Karpas-422 (cell line): Measurements from ENCODE around the gene PTPN13. TPM values are rescaled to one million over a fixed set of nuclear protein-coding genes. Genes with fewer than 3 reads are reported as not detected.

ENCODE experiments used
- DNase-seq: peaks from one replicate; pipeline ENCODE4 v3.0.0-alpha.2; 2015
- H2AFZ ChIP-seq: fragments of 200-600 bp; sonication (generic); 2 replicates; pipeline ENCODE4 v1.6.1; 2014; ENCODE audit warnings: antibody characterized with exemption, low read length, mixed read lengths
- H3K27ac ChIP-seq: fragments of 200-600 bp; sonication (generic); 2 replicates; pipeline ENCODE4 v1.5.1; 2014; ENCODE audit warnings: mild to moderate bottlenecking, low read length, moderate library complexity
- H3K27me3 ChIP-seq: fragments of 200-600 bp; sonication (generic); 2 replicates; pipeline ENCODE4 v1.6.1; 2014; ENCODE audit warnings: low read length, mixed read lengths
- H3K36me3 ChIP-seq: fragments of 200-600 bp; sonication (generic); 2 replicates; pipeline ENCODE4 v1.6.1; 2014; ENCODE audit warnings: low read length, mixed read lengths; ENCODE audit not compliant: insufficient read depth
- H3K4me1 ChIP-seq: fragments of 200-600 bp; sonication (generic); 2 replicates; pipeline ENCODE4 v1.6.1; 2014; ENCODE audit warnings: mild to moderate bottlenecking, low read length, mixed read lengths
- H3K4me2 ChIP-seq: fragments of 200-600 bp; sonication (generic); 2 replicates; pipeline ENCODE4 v1.6.1; 2014; ENCODE audit warnings: low read length, low read depth, mild to moderate bottlenecking; ENCODE audit not compliant: poor library complexity, severe bottlenecking
- H3K4me3 ChIP-seq: fragments of 200-600 bp; sonication (generic); 2 replicates; pipeline ENCODE4 v1.5.1; 2014; ENCODE audit warnings: mild to moderate bottlenecking, antibody characterized with exemption, low read length, mixed read lengths
- H3K79me2 ChIP-seq: fragments of 200-600 bp; sonication (generic); 2 replicates; pipeline ENCODE4 v1.6.1; 2014; ENCODE audit warnings: mild to moderate bottlenecking, low read length, mixed read lengths
- H3K9ac ChIP-seq: fragments of 200-600 bp; sonication (generic); 2 replicates; pipeline ENCODE4 v1.6.0; 2014; ENCODE audit warnings: low read length
- H3K9me2 ChIP-seq: fragments of 200-600 bp; sonication (generic), shearing (Covaris generic); replicated peaks from 2 replicates; pipeline ENCODE4 v1.6.0; 2014; ENCODE audit warnings: mild to moderate bottlenecking, low read length, moderate library complexity; ENCODE audit not compliant: insufficient read depth
- H3K9me3 ChIP-seq: fragments of 300-700, 200-600 bp; sonication (generic); 2 replicates; pipeline ENCODE4 v1.6.1; 2014; ENCODE audit warnings: low read length, mixed read lengths
- H4K20me1 ChIP-seq: fragments of 200-600 bp; sonication (generic); 2 replicates; pipeline ENCODE4 v1.6.1; 2014; ENCODE audit warnings: mild to moderate bottlenecking, antibody characterized with exemption, low read length, low read depth; ENCODE audit not compliant: insufficient read depth
- total RNA-seq: library from RNA; depleted of rRNA; stranded (reverse); fragments of >200 nt; shearing (Covaris generic); gene quantifications from 2 replicates; pipeline ENCODE4 v1.2.3, GENCODE V29; 2014; ENCODE audit warnings: low replicate concordance

Gene PTPN13
- total RNA-seq, 1 experiment from 2014 or later: not detected

DNA sequence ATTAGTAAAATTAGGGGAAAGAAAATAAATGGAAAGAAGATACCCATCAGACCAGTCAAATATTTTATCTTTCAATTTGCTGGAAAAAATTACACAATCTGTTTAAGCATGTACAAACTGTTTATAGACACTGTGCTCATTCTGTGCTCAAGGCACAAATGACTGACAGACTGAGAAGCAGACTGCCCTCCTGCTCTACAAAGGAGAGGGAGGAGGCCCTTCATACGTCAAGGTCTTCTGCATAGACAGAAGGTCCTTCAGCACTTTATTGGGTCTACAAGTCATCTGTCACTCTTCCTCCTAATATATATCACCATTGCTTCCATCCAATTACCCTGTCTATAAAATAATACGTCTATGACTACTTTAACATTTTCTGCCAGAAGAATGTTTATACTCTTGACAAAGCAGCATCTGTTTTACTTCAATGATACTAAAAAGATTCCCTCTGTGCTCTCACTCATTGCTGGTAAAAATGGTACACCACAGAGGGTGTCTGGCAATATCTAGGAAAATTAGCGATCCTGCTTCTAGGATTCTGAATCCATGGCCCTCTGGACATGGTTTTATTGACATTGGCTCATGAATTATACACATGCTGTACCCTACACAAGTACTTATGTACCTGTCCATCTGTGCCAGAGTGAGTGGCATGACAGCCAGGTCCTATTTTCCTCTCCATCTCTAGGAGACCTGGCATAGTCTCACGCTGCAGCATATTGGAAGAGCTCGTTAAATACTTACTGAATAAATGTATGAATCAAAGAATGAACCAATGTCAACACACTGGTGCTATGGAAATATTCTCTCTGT, 243.8 kb downstream of the PTPN13 start:
- Histone ChIP-seq H4K20me1 (no peaks in the 10 kb centered on the region), H3K4me1 (no peaks in the 10 kb centered on the region), H3K4me3 (no peak overlapping the region), H3K27me3 (no peaks in the 10 kb centered on the region), H3K9me3 (no peaks in the 10 kb centered on the region), H3K9me2 (no peaks in the 10 kb centered on the region), H3K27ac (no peak overlapping the region), H2AFZ (no peak overlapping the region), H3K4me2 (no peak overlapping the region), H3K79me2 (no peaks in the 10 kb centered on the region), H3K9ac (no peak overlapping the region), H3K36me3 (no peaks in the 10 kb centered on the region)
- DNase-seq: no peak

DNA sequence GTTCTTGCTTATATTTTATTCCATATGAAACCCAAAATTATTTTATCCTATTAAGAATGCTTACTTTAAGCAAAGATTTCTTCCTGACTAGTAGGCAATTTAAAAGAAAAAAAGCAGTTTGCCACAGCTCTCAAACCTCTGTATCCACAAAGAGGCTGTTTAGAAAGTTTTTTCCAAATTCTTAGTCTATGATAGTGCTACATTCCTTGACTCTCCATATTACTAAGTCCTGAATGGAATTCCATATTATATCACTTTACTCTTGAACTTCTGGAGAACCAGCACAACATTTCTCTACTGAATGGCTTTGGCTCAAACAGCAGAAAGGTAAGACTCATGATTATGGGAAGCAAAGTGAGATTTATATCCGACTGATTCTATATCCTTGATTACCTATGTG, 246.7 kb downstream of the PTPN13 start:
- no peak overlapping the region for H2AFZ ChIP-seq
- no peaks in the 10 kb centered on the region for H3K36me3 ChIP-seq
- no peaks in the 10 kb centered on the region for H3K79me2 ChIP-seq
- no peaks in the 10 kb centered on the region for H3K9me3 ChIP-seq
- H3K9me2 ChIP-seq: no peaks in the 10 kb centered on the region
- H3K4me1 ChIP-seq: no peaks in the 10 kb centered on the region
- H3K27ac ChIP-seq: no peak overlapping the region
- H3K9ac ChIP-seq: no peak overlapping the region
- H3K4me2 ChIP-seq: no peak overlapping the region
- no peak for DNase-seq
- no peak overlapping the region for H3K4me3 ChIP-seq
- H3K27me3 ChIP-seq: no peaks in the 10 kb centered on the region
- no peaks in the 10 kb centered on the region for H4K20me1 ChIP-seq

DNA sequence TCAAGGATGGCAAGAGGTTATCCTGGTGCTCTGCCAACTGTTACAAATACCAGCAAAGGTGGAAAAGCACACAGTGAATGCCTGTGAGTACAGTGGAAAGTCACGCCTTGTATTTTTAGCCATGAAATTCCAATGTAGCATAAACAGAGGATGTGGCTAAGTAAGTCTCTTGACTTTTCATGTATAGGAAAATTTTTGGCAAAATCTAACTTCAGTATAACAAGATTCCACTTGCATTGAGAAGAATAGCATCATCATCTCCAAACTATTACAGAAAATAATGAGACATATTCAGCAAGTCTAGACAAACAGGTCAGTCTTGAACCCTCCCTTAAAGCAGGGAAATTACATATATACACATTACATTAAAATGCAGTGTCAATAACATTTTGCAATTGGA, 247.2 kb downstream of the PTPN13 start:
- Histone ChIP-seq H3K79me2 (no peaks in the 10 kb centered on the region), H3K9ac (no peak overlapping the region), H2AFZ (no peak overlapping the region), H3K9me3 (no peaks in the 10 kb centered on the region), H4K20me1 (no peaks in the 10 kb centered on the region), H3K36me3 (no peaks in the 10 kb centered on the region), H3K9me2 (no peaks in the 10 kb centered on the region), H3K4me2 (no peak overlapping the region), H3K4me3 (no peak overlapping the region), H3K27me3 (no peaks in the 10 kb centered on the region), H3K27ac (no peak overlapping the region), H3K4me1 (no peaks in the 10 kb centered on the region)
- no peak for DNase-seq

DNA sequence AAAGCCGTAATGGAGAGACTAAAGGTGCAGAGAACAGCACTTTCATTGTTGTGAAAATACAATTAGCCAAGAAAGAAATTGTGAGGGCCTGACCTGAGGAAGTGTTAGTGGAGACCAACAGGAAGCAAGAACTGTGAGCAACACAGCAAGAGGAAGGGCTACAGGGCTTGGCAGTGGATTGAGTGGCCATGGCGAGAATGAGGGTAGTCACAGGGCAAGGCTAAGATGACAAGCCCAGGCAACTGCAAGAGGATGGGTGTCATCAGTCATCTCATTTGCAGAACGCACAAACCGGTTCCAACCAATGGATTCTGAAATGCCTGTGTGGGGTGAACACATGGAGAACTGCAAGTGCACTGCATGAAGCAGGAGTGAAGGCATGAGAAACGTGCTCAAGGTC, 251.5 kb downstream of the PTPN13 start:
- no peaks in the 10 kb centered on the region for H3K4me1 ChIP-seq

DNA sequence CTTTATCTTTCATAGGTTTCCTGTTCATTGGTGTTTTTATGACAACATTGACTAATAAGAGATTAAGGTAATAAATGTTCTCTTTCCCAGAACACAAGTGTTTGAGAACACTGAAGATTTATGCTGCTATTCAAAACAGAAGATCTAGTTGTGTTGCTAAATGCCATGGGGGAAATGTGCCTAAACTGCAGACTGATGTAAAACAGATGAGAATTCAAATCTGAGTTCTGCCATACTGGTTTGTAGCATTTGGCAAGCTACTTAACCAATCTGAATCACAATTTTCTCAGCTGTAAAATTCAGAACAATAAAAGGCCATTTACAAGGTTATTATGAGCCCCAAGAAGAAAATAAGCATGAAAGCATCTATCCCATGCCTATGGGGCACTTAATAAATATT, 252.8 kb downstream of the PTPN13 start:
- no peaks in the 10 kb centered on the region for H3K27me3 ChIP-seq
- no peaks in the 10 kb centered on the region for H3K79me2 ChIP-seq
- no peak overlapping the region for H3K9ac ChIP-seq
- H2AFZ ChIP-seq: no peak overlapping the region
- H3K4me3 ChIP-seq: no peak overlapping the region
- no peak for DNase-seq
- no peaks in the 10 kb centered on the region for H3K4me1 ChIP-seq
- H3K4me2 ChIP-seq: no peak overlapping the region
- H3K27ac ChIP-seq: no peak overlapping the region
- no peaks in the 10 kb centered on the region for H4K20me1 ChIP-seq
- H3K36me3 ChIP-seq: no peaks in the 10 kb centered on the region
- no peaks in the 10 kb centered on the region for H3K9me2 ChIP-seq
- no peaks in the 10 kb centered on the region for H3K9me3 ChIP-seq

More for the DNA sequence above, 251.5 kb downstream of the PTPN13 start:
- Histone ChIP-seq H3K9me2 (no peaks in the 10 kb centered on the region), H3K4me3 (no peak overlapping the region), H3K4me2 (no peak overlapping the region), H3K27me3 (no peaks in the 10 kb centered on the region), H3K36me3 (no peaks in the 10 kb centered on the region), H3K9me3 (no peaks in the 10 kb centered on the region), H4K20me1 (no peaks in the 10 kb centered on the region), H3K27ac (no peak overlapping the region), H2AFZ (no peak overlapping the region), H3K79me2 (no peaks in the 10 kb centered on the region), H3K9ac (no peak overlapping the region)
- DNase-seq: no peak

DNA sequence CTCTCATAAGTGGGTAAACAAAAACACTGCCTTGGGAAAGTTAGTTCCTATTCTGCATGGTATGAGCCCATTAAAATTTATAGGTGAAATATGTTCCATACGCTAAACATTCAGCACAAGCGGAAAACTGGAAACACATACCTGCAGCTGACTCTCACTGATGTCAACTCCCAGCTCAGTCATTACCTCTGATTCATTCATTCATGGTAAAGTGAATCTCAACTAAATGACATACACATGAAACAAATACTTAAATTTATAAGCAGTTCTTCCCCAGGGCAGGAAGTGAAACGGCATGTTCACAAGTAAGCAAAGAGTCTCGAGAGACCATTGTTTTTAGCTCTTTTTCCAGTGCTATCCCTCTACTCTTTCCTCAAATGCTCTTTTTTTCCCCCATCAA, 253.5 kb downstream of the PTPN13 start:
- no peaks in the 10 kb centered on the region for H3K27me3 ChIP-seq
- no peaks in the 10 kb centered on the region for H3K36me3 ChIP-seq
- no peak overlapping the region for H3K9ac ChIP-seq
- no peaks in the 10 kb centered on the region for H3K9me2 ChIP-seq
- no peaks in the 10 kb centered on the region for H4K20me1 ChIP-seq
- no peak overlapping the region for H2AFZ ChIP-seq
- no peak overlapping the region for H3K4me3 ChIP-seq
- no peaks in the 10 kb centered on the region for H3K79me2 ChIP-seq
- DNase-seq: no peak
- H3K4me2 ChIP-seq: no peak overlapping the region
- H3K4me1 ChIP-seq: no peaks in the 10 kb centered on the region
- H3K9me3 ChIP-seq: no peaks in the 10 kb centered on the region
- H3K27ac ChIP-seq: no peak overlapping the region

DNA sequence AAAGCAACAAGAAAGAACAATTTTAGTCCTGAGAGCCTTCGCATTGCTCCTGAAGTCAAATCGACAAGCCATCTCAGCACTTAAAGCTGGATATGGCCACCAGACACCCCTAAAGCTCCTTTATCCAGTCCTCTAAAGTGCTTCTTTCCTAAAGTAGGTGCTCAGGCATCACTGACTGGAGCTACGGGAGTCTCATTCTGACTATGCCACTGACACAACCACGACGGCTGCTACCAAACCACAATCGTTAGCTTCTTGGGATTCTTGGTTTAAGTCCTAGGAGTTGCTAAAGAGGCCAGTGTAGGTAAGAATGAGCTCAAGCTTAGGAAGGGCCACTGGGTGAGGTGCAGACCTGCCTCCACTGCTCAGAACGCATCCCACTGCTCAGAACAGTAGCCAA, 254.0 kb downstream of the PTPN13 start:
- no peaks in the 10 kb centered on the region for H3K36me3 ChIP-seq

DNA sequence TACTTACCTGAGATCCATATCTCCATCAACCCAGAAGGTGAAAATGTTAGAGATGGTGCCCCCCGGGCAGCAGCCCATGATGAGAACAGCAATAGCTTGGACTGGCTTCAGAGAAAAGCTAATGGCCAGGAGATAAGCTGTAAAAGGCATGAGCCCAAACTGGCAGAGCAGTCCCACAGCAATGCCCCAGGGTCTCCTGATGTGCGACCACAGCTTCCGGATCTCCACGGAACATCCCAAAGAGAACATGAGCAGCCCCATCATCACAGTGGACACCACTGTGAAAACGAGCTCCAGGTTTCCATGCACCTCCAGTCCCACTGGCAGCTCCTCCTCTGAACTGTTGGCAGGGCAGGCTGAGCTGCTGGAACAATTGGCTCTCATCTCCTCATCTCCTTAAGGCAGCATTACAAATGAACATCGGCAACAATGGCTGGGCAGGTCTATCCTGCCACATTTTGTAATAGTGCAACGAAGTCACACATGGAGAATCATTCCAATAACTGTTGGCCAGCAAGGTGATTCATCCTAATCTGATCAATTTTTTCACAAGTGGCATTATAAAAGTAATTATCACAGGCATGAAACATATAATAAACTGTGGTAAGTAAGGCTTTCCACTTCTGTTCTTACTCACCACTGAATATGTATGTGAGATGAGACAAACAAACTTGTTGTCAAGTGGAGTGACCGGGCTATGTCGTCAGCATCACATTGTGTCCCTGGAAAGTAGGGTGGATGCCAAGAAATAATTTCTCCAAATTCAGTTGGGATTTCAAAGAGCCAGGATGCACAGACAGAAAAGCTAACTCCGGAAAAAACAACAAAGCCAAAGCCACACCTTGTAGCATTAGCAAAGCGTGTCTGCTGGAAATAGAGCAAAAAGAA, 254.9 kb downstream of the PTPN13 start, which contains the start of gene SLC10A6:
Gene SLC10A6 (minus strand): TSS at position 653 of the 888 bp plus-strand sequence. CDS start 269 bp downstream, at position 384.
- no peaks in the 10 kb centered on the region for H3K27me3 ChIP-seq
- no peak within 1 kb of the TSS for H3K27ac ChIP-seq
- H2AFZ ChIP-seq: no peak within 1 kb of the TSS
- no peak within 1 kb of the TSS for H3K4me3 ChIP-seq
- no peak for DNase-seq
- H4K20me1 ChIP-seq: no peaks in the 10 kb centered on the region
- no peaks in the 10 kb centered on the region for H3K79me2 ChIP-seq
- no peaks in the 10 kb centered on the region for H3K36me3 ChIP-seq
- H3K9me3 ChIP-seq: no peaks in the 10 kb centered on the region
- H3K4me2 ChIP-seq: no peak within 1 kb of the TSS
- no peak within 1 kb of the TSS for H3K9ac ChIP-seq
- H3K9me2 ChIP-seq: no peaks in the 10 kb centered on the region
- no peaks in the 10 kb centered on the region for H3K4me1 ChIP-seq

More for the DNA sequence above, 254.0 kb downstream of the PTPN13 start:
- Histone ChIP-seq H3K9me2 (no peaks in the 10 kb centered on the region), H4K20me1 (no peaks in the 10 kb centered on the region), H2AFZ (no peak overlapping the region), H3K27ac (no peak overlapping the region), H3K27me3 (no peaks in the 10 kb centered on the region), H3K4me2 (no peak overlapping the region), H3K9ac (no peak overlapping the region), H3K9me3 (no peaks in the 10 kb centered on the region), H3K4me1 (no peaks in the 10 kb centered on the region), H3K4me3 (no peak overlapping the region), H3K79me2 (no peaks in the 10 kb centered on the region)
- no peak for DNase-seq
